Measurements from ENCODE around the gene CEP41.

CEP41 gene

GRCh38 chr7:130366564-130366963, 74.3 kb downstream of the CEP41 start:
- no peak for DNase-seq

- no peak for DNase-seq
Observed at GRCh38 chr7:130365511-130366441, 75.0 kb downstream of the CEP41 start.

- no peak for DNase-seq
Observed at GRCh38 chr7:130365088-130365487, 75.7 kb downstream of the CEP41 start.

- DNase-seq, result no peak
Observed at GRCh38 chr7:130364451-130364850, 76.4 kb downstream of the CEP41 start.

- DNase-seq, result no peak
Observed at GRCh38 chr7:130363026-130363847, 77.6 kb downstream of the CEP41 start.

- no peak for DNase-seq
Observed at GRCh38 chr7:130362251-130362816, 78.5 kb downstream of the CEP41 start.

GRCh38 chr7:130361681-130362080, 79.1 kb downstream of the CEP41 start:
- DNase-seq, result no peak

- DNase-seq, result no peak
Observed at GRCh38 chr7:130360518-130360917, 80.3 kb downstream of the CEP41 start.

GRCh38 chr7:130359276-130359857, 81.4 kb downstream of the CEP41 start:
- no peak for DNase-seq

GRCh38 chr7:130358471-130358870, 82.3 kb downstream of the CEP41 start:
- no peak for DNase-seq

- DNase-seq, result no peak
Observed at GRCh38 chr7:130356876-130357611, 83.8 kb downstream of the CEP41 start.

GRCh38 chr7:130356121-130356875, 84.5 kb downstream of the CEP41 start:
- DNase-seq, result no peak

GRCh38 chr7:130353196-130353595, 87.6 kb downstream of the CEP41 start:
- no peak for DNase-seq

- no peak for DNase-seq
Observed at GRCh38 chr7:130352194-130353074, 88.4 kb downstream of the CEP41 start.

GRCh38 chr7:130351791-130352090, 89.1 kb downstream of the CEP41 start:
- no peak for DNase-seq

GRCh38 chr7:130350945-130351790, 89.6 kb downstream of the CEP41 start:
- no peak for DNase-seq

GRCh38 chr7:130349911-130350782, 90.7 kb downstream of the CEP41 start:
- DNase-seq, result no peak

GRCh38 chr7:130346941-130347340, 93.9 kb downstream of the CEP41 start:
- no peak for DNase-seq
